ENCODE results near the gene PPFIA4.

Gene PPFIA4

GRCh38 chr1:203126151-203126865 lies 100.0 kb downstream of the PPFIA4 start:
- no peak overlapping the region for H3K4me3 ChIP-seq (ENCODE audit: low read depth, low read length)
- TF ChIP-seq CTCF (IDR thresholded peaks at IDR 0.05; ENCODE audit: low read depth, low read length), result peak; percentile 38; the same call in 1 of the 2 replicates

GRCh38 chr1:203126866-203127665 lies 100.8 kb downstream of the PPFIA4 start:
- H3K4me3 ChIP-seq (ENCODE audit: low read depth, low read length), result no peak overlapping the region
- TF ChIP-seq CTCF (IDR thresholded peaks at IDR 0.05; ENCODE audit: low read depth, low read length), result no peak

- no peak within 1 kb of the TSS for H3K4me3 ChIP-seq (ENCODE audit: low read depth, low read length)
- no peak for TF ChIP-seq CTCF (IDR thresholded peaks at IDR 0.05; ENCODE audit: low read depth, low read length)
These were observed 101.6 kb downstream of the PPFIA4 start, which contains the start of gene ADORA1 for GRCh38 chr1:203127666-203128430. Gene ADORA1, plus strand, starts transcription at chr1:203127726. Its CDS starts 1,116 bp downstream, at chr1:203128842.

- TF ChIP-seq CTCF (IDR thresholded peaks at IDR 0.05; ENCODE audit: low read depth, low read length), result no peak
- no peak overlapping the region for H3K4me3 ChIP-seq (ENCODE audit: low read depth, low read length)
These were observed 102.1 kb downstream of the PPFIA4 start for GRCh38 chr1:203128431-203128715.

All from WI38 (cell line).